H9 (cell line): ENCODE measurements around the gene MECP2. TPM values are rescaled to one million over a fixed set of nuclear protein-coding genes. Genes with fewer than 3 reads are reported as not detected.

Experiments used
- DNase-seq: peaks from one replicate; pipeline ENCODE4 v3.0.0-alpha.2; 2017
- H2AFZ ChIP-seq: one replicate; pipeline ENCODE4 v1.6.1; 2013; ENCODE audit warnings: mild to moderate bottlenecking, low read length, control low read depth, moderate library complexity
- H2AK5ac ChIP-seq: 2 replicates; pipeline ENCODE4 v1.6.1; 2013; ENCODE audit warnings: low read length, control low read depth, mixed read lengths; ENCODE audit not compliant: insufficient read length
- H2BK120ac ChIP-seq: one replicate; pipeline ENCODE4 v1.6.1; 2013; ENCODE audit warnings: low read depth, mild to moderate bottlenecking, low read length, control low read depth, inconsistent platforms; ENCODE audit not compliant: poor library complexity, severe bottlenecking
- H2BK12ac ChIP-seq: 2 replicates; pipeline ENCODE4 v1.6.1; 2013; ENCODE audit warnings: low read length, control low read depth, mixed read lengths, low read depth; ENCODE audit not compliant: insufficient read length
- H2BK15ac ChIP-seq: 2 replicates; pipeline ENCODE4 v1.6.1; 2013; ENCODE audit warnings: low read depth, low read length, control low read depth
- H2BK20ac ChIP-seq: one replicate; pipeline ENCODE4 v1.6.1; 2013; ENCODE audit warnings: low read depth, mild to moderate bottlenecking, low read length, control low read depth, inconsistent platforms; ENCODE audit not compliant: poor library complexity, severe bottlenecking
- H2BK5ac ChIP-seq: 2 replicates; pipeline ENCODE4 v1.6.1; 2013; ENCODE audit warnings: low read length, control low read depth, mixed read lengths; ENCODE audit not compliant: insufficient read length
- H3K14ac ChIP-seq: 2 replicates; pipeline ENCODE4 v1.6.1; 2013; ENCODE audit warnings: low read length, control low read depth; ENCODE audit not compliant: insufficient read depth
- H3K18ac ChIP-seq: 2 replicates; pipeline ENCODE4 v1.6.1; 2013; ENCODE audit warnings: low read depth, mild to moderate bottlenecking, mixed read lengths, low read length, control low read depth; ENCODE audit not compliant: insufficient read length
- H3K23ac ChIP-seq: 2 replicates; pipeline ENCODE4 v1.6.1; 2013; ENCODE audit warnings: low read length, control low read depth, mixed read lengths, low read depth; ENCODE audit not compliant: insufficient read length
- H3K23me2 ChIP-seq: 2 replicates; pipeline ENCODE4 v1.6.1; 2013; ENCODE audit warnings: low read depth, mild to moderate bottlenecking, mixed read lengths, low read length, control low read depth; ENCODE audit not compliant: insufficient read length, poor library complexity, severe bottlenecking
- H3K27ac ChIP-seq: 2 replicates; pipeline ENCODE4 v1.5.1; 2013; ENCODE audit warnings: low read length, control low read depth, mixed read lengths, low read depth; ENCODE audit not compliant: insufficient read length
- H3K27me3 ChIP-seq: 2 replicates; pipeline ENCODE4 v1.6.1; 2013; ENCODE audit warnings: low read length, control low read depth, inconsistent platforms; ENCODE audit not compliant: insufficient read depth
- H3K4ac ChIP-seq: 2 replicates; pipeline ENCODE4 v1.6.1; 2013; ENCODE audit warnings: low read depth, mild to moderate bottlenecking, control low read depth, inconsistent platforms, low read length, moderate library complexity
- H3K4me1 ChIP-seq: 2 replicates; pipeline ENCODE4 v1.6.1; 2013; ENCODE audit warnings: low read length, control low read depth, inconsistent platforms; ENCODE audit not compliant: insufficient read depth
- H3K4me2 ChIP-seq: 2 replicates; pipeline ENCODE4 v1.6.1; 2013; ENCODE audit warnings: low read length, control low read depth, mixed read lengths; ENCODE audit not compliant: insufficient read length, insufficient read depth
- H3K56ac ChIP-seq: 2 replicates; pipeline ENCODE4 v1.6.1; 2013; ENCODE audit warnings: low read depth, mild to moderate bottlenecking, mixed read lengths, low read length, control low read depth; ENCODE audit not compliant: insufficient read length
- H3K79me1 ChIP-seq: 2 replicates; pipeline ENCODE4 v1.6.1; 2013; ENCODE audit warnings: low read depth, mild to moderate bottlenecking, moderate library complexity, low read length, control low read depth, inconsistent platforms; ENCODE audit not compliant: insufficient read depth, poor library complexity, severe bottlenecking
- H3K79me2 ChIP-seq: 2 replicates; pipeline ENCODE4 v1.6.1; 2013; ENCODE audit warnings: low read length, control low read depth, inconsistent platforms; ENCODE audit not compliant: insufficient read depth
- H3K9ac ChIP-seq: 2 replicates; pipeline ENCODE4 v1.6.1; 2013; ENCODE audit warnings: low read length, control low read depth, mixed read lengths; ENCODE audit not compliant: insufficient read length; ENCODE audit errors: extremely low read depth
- H3K9me3 ChIP-seq: one replicate; pipeline ENCODE4 v1.6.1; 2013; ENCODE audit warnings: low read depth, low read length, inconsistent platforms; ENCODE audit not compliant: control insufficient read depth
- H3T11ph ChIP-seq: one replicate; pipeline ENCODE4 v1.6.1; 2013; ENCODE audit warnings: mild to moderate bottlenecking, low read length, control low read depth, inconsistent platforms
- H4K20me1 ChIP-seq: one replicate; pipeline ENCODE4 v1.6.1; 2013; ENCODE audit not compliant: control insufficient read depth, insufficient read length, insufficient read depth
- H4K5ac ChIP-seq: 2 replicates; pipeline ENCODE4 v1.6.1; 2013; ENCODE audit warnings: low read depth, mild to moderate bottlenecking, mixed read lengths, low read length, control low read depth; ENCODE audit not compliant: insufficient read length
- H4K8ac ChIP-seq: replicated peaks from 2 replicates; pipeline ENCODE4 v1.6.1; 2013; ENCODE audit warnings: low read length, control low read depth, mixed read lengths, low read depth; ENCODE audit not compliant: insufficient read length
- H4K91ac ChIP-seq: 2 replicates; pipeline ENCODE4 v1.6.1; 2013; ENCODE audit warnings: low read depth, mild to moderate bottlenecking, moderate library complexity, mixed read lengths, low read length, control low read depth; ENCODE audit not compliant: insufficient read length
- H3K27ac Mint-ChIP-seq, 3 experiments: 2 replicates in 2 of 3; 3 replicates in 1 of 3; pipeline ENCODE4 v1.8.0; 2020 to 2021; ENCODE audit warnings: mixed read lengths in 3 of 3, mild to moderate bottlenecking in 1 of 3, moderate library complexity in 1 of 3
- H3K27me3 Mint-ChIP-seq: 2 replicates; pipeline ENCODE4 v1.8.0; 2021; ENCODE audit warnings: low read depth, mild to moderate bottlenecking, moderate library complexity, mixed read lengths
- H3K36me3 Mint-ChIP-seq, 3 experiments: 2 replicates in 2 of 3; 3 replicates in 1 of 3; pipeline ENCODE4 v1.8.0; 2020 to 2021; ENCODE audit warnings: low read depth in 3 of 3, mixed read lengths in 3 of 3; ENCODE audit not compliant: insufficient read depth in 1 of 3
- H3K4me1 Mint-ChIP-seq, 2 experiments: 2 replicates each; pipeline ENCODE4 v1.8.0; 2020; ENCODE audit warnings: mixed read lengths in 2 of 2
- H3K4me3 Mint-ChIP-seq, 2 experiments: 2 replicates in 1 of 2; 3 replicates in 1 of 2; pipeline ENCODE4 v1.8.0; 2020 to 2021; ENCODE audit warnings: mild to moderate bottlenecking in 2 of 2, mixed read lengths in 2 of 2, moderate library complexity in 1 of 2
- H3K9me3 Mint-ChIP-seq, 2 experiments: 2 replicates in 1 of 2; 3 replicates in 1 of 2; pipeline ENCODE4 v1.8.0; 2020; ENCODE audit warnings: mild to moderate bottlenecking in 2 of 2, mixed read lengths in 2 of 2, moderate library complexity in 1 of 2
- WGBS: extraction: QIAGEN DNeasy Blood & Tissue Kit; methylation state at CpG from one replicate; pipeline ENCODE4 v1.1.7; 2013; ENCODE audit warnings: missing lambda C conversion rate, low lambda C conversion rate, mixed read lengths; ENCODE audit not compliant: insufficient read length; ENCODE audit errors: extremely low coverage; 5-methylcytosine and 5-hydroxymethylcytosine counted together
- total RNA-seq: library from RNA; stranded (reverse); gene quantifications from 2 replicates; pipeline ENCODE4 v1.2.1, GENCODE V29; 2021
- TF ChIP-seq, protein P1 (sequence below): fragments of 200-600 bp; sonication (generic); conservative IDR thresholded peaks from 3 replicates; pipeline ENCODE4 v1.8.0; 2021; ENCODE audit warnings: antibody characterized with exemption, mild to moderate bottlenecking

Gene MECP2
- total RNA-seq, 1 experiment from 2014 or later, result 32.2 TPM

DNA sequence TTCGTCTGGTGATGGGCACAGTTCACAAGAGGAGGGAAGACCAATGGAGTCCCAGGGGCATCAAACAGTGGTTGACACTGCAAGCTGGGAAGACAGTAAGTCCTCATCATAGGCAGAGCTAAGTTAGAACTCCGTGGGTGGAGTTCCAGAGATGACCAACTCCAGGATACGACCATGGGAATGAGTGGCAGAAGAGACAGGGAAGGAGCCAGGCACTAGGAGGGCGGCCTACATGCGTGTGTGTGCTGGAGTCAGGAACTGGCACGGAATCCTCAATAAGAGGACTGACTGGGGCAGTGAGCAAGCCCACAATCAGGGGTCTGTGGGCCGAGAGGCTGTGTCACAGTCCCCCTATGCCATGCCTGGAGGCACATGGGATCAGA, 47.4 kb downstream of the MECP2 start:
- H3K4me2 ChIP-seq, result no peak overlapping the region
- no peaks in the 10 kb centered on the region for H3K27me3 ChIP-seq
- H3K56ac ChIP-seq, result no peak overlapping the region
- no peak overlapping the region for H2BK20ac ChIP-seq
- H3K4me1 Mint-ChIP-seq, result peaks cover 22 to 31% of the 10 kb centered on the region in 2 experiments
- H2BK12ac ChIP-seq, result no peak overlapping the region
- no peak overlapping the region for H3K27ac Mint-ChIP-seq
- TF ChIP-seq, protein P1, sequence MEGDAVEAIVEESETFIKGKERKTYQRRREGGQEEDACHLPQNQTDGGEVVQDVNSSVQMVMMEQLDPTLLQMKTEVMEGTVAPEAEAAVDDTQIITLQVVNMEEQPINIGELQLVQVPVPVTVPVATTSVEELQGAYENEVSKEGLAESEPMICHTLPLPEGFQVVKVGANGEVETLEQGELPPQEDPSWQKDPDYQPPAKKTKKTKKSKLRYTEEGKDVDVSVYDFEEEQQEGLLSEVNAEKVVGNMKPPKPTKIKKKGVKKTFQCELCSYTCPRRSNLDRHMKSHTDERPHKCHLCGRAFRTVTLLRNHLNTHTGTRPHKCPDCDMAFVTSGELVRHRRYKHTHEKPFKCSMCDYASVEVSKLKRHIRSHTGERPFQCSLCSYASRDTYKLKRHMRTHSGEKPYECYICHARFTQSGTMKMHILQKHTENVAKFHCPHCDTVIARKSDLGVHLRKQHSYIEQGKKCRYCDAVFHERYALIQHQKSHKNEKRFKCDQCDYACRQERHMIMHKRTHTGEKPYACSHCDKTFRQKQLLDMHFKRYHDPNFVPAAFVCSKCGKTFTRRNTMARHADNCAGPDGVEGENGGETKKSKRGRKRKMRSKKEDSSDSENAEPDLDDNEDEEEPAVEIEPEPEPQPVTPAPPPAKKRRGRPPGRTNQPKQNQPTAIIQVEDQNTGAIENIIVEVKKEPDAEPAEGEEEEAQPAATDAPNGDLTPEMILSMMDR, result no peak
- no peak overlapping the region for H4K8ac ChIP-seq
- H3K27me3 Mint-ChIP-seq, result no peaks in the 10 kb centered on the region; the same call in none of the 2 replicates
- no peaks in the 10 kb centered on the region for H3K4me1 ChIP-seq
- no peak overlapping the region for H3K18ac ChIP-seq
- H3K14ac ChIP-seq, result no peak overlapping the region
- H2AFZ ChIP-seq, result no peak overlapping the region
- peaks cover 32 to 51% (median 47%) of the 10 kb centered on the region in 3 experiments for H3K36me3 Mint-ChIP-seq
- no peaks in the 10 kb centered on the region for H3K23me2 ChIP-seq
- DNase-seq, result no peak
- no peaks in the 10 kb centered on the region for H3K79me1 ChIP-seq
- H4K91ac ChIP-seq, result no peak overlapping the region
- no peak overlapping the region for H3T11ph ChIP-seq
- no peaks in the 10 kb centered on the region for H3K79me2 ChIP-seq
- H2BK120ac ChIP-seq, result no peak overlapping the region
- no CpG with 5 or more reads among the region's 7 CpGs for WGBS
- H2BK15ac ChIP-seq, result no peak overlapping the region
- no peak overlapping the region for H2BK5ac ChIP-seq
- H3K9ac ChIP-seq, result no peak overlapping the region
- no peak overlapping the region for H3K27ac ChIP-seq
- no peak overlapping the region for H2AK5ac ChIP-seq
- H4K5ac ChIP-seq, result no peak overlapping the region
- H4K20me1 ChIP-seq, result no peaks in the 10 kb centered on the region
- no peak overlapping the region for H3K23ac ChIP-seq
- H3K4ac ChIP-seq, result no peak overlapping the region
- H3K4me3 Mint-ChIP-seq, result no peak overlapping the region; a peak in 1 of 5 replicates
- H3K9me3 Mint-ChIP-seq, result peaks cover 75 to 78% of the 10 kb centered on the region in 2 experiments
- peaks cover 45% of the 10 kb centered on the region for H3K9me3 ChIP-seq
